K562 (cell line): ENCODE measurements around the gene MFSD12. TPM values are rescaled to one million over a fixed set of nuclear protein-coding genes. Genes with fewer than 3 reads are reported as not detected.

Experiments used
- AFF1 ChIP-seq, 2 experiments: fragments of 450-650 bp; IDR thresholded peaks; 2 replicates each; pipeline ENCODE4 v1.6.1; 2018; ENCODE audit warnings: mild to moderate bottlenecking in 2 of 2, low read depth in 1 of 2; ENCODE audit not compliant: partially characterized antibody in 2 of 2
- ARID1B ChIP-seq: fragments of 450-650 bp; IDR thresholded peaks from 2 replicates; pipeline ENCODE4 v1.6.1; 2016; ENCODE audit warnings: antibody characterized with exemption, mild to moderate bottlenecking, inconsistent platforms
- ARNT ChIP-seq, 2 experiments: fragments of 450-650 bp; IDR thresholded peaks; 2 replicates each; pipeline ENCODE4 v1.6.1; 2016; ENCODE audit warnings: mild to moderate bottlenecking in 1 of 2
- CTBP1 ChIP-seq: fragments of 450-650 bp; IDR thresholded peaks from 2 replicates; pipeline ENCODE4 v1.6.1; 2016; ENCODE audit warnings: borderline replicate concordance
- CXXC5 ChIP-seq: fragments of 250-450 bp; sonication (Bioruptor Pico); IDR thresholded peaks from 2 replicates; pipeline ENCODE4 v1.8.0; 2022; ENCODE audit warnings: inconsistent platforms, mild to moderate bottlenecking, moderate library complexity
- DIDO1 ChIP-seq: fragments of 450-650 bp; IDR thresholded peaks from 2 replicates; pipeline ENCODE4 v1.6.1; 2016; ENCODE audit warnings: low read depth, missing biosample characterization, missing genetic modification characterization
- DPF2 ChIP-seq: fragments of 450-650 bp; IDR thresholded peaks from 2 replicates; pipeline ENCODE4 v1.6.1; 2016
- HCFC1 ChIP-seq: IDR thresholded peaks from 2 replicates; pipeline ENCODE4 v1.6.1; 2012; ENCODE audit warnings: low read depth, low read length, improper control_type of control experiment
- IRF2 ChIP-seq: sonication (generic); formaldehyde crosslinking; IDR thresholded peaks from 2 replicates; pipeline ENCODE4 v1.8.1; 2022; ENCODE audit warnings: mild to moderate bottlenecking, missing genetic modification reagents
- JUND ChIP-seq, 2 experiments: IDR thresholded peaks; 2 replicates in 1 of 2; 3 replicates in 1 of 2; pipeline ENCODE4 v1.6.1; 2011; ENCODE audit warnings: borderline replicate concordance in 2 of 2, low read depth in 2 of 2, low read length in 2 of 2, improper control_type of control experiment in 1 of 2, missing biosample characterization in 1 of 2, missing genetic modification characterization in 1 of 2, missing genetic modification reagents in 1 of 2
- KAT2B ChIP-seq: IDR thresholded peaks from one replicate; pipeline ENCODE4 v1.6.1; 2012; ENCODE audit warnings: low read depth, mild to moderate bottlenecking, control low read depth, inconsistent platforms, low read length, moderate library complexity
- L3MBTL2 ChIP-seq: fragments of 450-650 bp; IDR thresholded peaks from 2 replicates; pipeline ENCODE4 v1.6.1; 2016; ENCODE audit warnings: mild to moderate bottlenecking, moderate library complexity
- LARP7 ChIP-seq: fragments of 450-650 bp; IDR thresholded peaks from 2 replicates; pipeline ENCODE4 v1.6.1; 2016
- MTA3 ChIP-seq: fragments of 450-650 bp; formaldehyde crosslinking; IDR thresholded peaks from 2 replicates; pipeline ENCODE4 v1.6.1; 2017; ENCODE audit warnings: mild to moderate bottlenecking, borderline replicate concordance
- NCOR1 ChIP-seq: fragments of 450-650 bp; IDR thresholded peaks from 2 replicates; pipeline ENCODE4 v1.6.1; 2016; ENCODE audit warnings: mild to moderate bottlenecking, moderate library complexity
- PCBP1 ChIP-seq: fragments of 200-400 bp; formaldehyde crosslinking; IDR thresholded peaks from 2 replicates; pipeline ENCODE4 v1.6.1; 2018; ENCODE audit warnings: mild to moderate bottlenecking, low read depth, low read length; ENCODE audit not compliant: poor library complexity, severe bottlenecking
- SMARCA5 ChIP-seq: fragments of 450-650 bp; IDR thresholded peaks from 2 replicates; pipeline ENCODE4 v1.6.1; 2016
- SMARCB1 ChIP-seq: IDR thresholded peaks from 2 replicates; pipeline ENCODE4 v1.6.1; 2011; ENCODE audit warnings: improper control_type of control experiment, low read depth; ENCODE audit not compliant: insufficient read length
- SMC3 ChIP-seq: conservative IDR thresholded peaks from 2 replicates; pipeline ENCODE4 v1.6.1; 2011; ENCODE audit warnings: low read depth, low read length, improper control_type of control experiment; ENCODE audit not compliant: insufficient read depth
- SP2 ChIP-seq: IDR thresholded peaks from 2 replicates; pipeline ENCODE4 v1.6.1; 2011; ENCODE audit warnings: mild to moderate bottlenecking, low read depth, low read length, moderate library complexity; ENCODE audit not compliant: poor library complexity, severe bottlenecking; ENCODE audit errors: extremely low read depth
- THAP7 ChIP-seq: fragments of 250-450 bp; sonication (Bioruptor Pico); IDR thresholded peaks from 2 replicates; pipeline ENCODE4 v1.5.0; 2021
- XRCC5 ChIP-seq: fragments of 200-400 bp; formaldehyde crosslinking; IDR thresholded peaks from 2 replicates; pipeline ENCODE4 v1.6.1; 2017; ENCODE audit warnings: low read depth, mild to moderate bottlenecking, low read length
- ZBTB1 ChIP-seq: sonication (generic); formaldehyde crosslinking; IDR thresholded peaks from 2 replicates; pipeline ENCODE4 v1.8.1; 2023; ENCODE audit warnings: missing genetic modification reagents, low read depth, mild to moderate bottlenecking, borderline replicate concordance
- ZNF717 ChIP-seq: fragments of 250-450 bp; sonication (Bioruptor Pico); IDR thresholded peaks from 2 replicates; pipeline ENCODE4 v1.5.0; 2021
- polyA plus RNA-seq, 8 experiments: library from polyadenylated mRNA; depleted of rRNA in 4 of 8; stranded (reverse) in 5 of 8; unstranded in 3 of 8; fragments of >200 nt; fragmentation: Nextera tagmentation in 2 of 8; fragmentation: Illumina TruSeq in 1 of 8; extraction: Ambion mirVana in 2 of 8; extraction: Trizol in 1 of 8; gene quantifications; 2 replicates each; pipeline versions ENCODE4 v1.2.1 to v1.2.3, GENCODE V29; 2011 to 2014; ENCODE audit warnings: inconsistent platforms in 1 of 8, missing spikeins in 1 of 8
- total RNA-seq, 7 experiments: library from RNA; depleted of rRNA in 6 of 7; stranded (reverse); fragments of >200 nt in 6 of 7; fragmentation: Illumina TruSeq in 2 of 7; extraction: Trizol in 2 of 7; gene quantifications; 2 replicates each; pipeline versions ENCODE4 v1.2.1 to v1.2.3, GENCODE V29; 2011 to 2021; ENCODE audit warnings: low replicate concordance in 1 of 7

Gene MFSD12
- total and polyA plus RNA-seq, 9 of the 15 experiments (the other 6 are each of a cell fraction or from before 2014, with no cell fraction given): 0.69 to 112 (median 31.8) TPM

DNA sequence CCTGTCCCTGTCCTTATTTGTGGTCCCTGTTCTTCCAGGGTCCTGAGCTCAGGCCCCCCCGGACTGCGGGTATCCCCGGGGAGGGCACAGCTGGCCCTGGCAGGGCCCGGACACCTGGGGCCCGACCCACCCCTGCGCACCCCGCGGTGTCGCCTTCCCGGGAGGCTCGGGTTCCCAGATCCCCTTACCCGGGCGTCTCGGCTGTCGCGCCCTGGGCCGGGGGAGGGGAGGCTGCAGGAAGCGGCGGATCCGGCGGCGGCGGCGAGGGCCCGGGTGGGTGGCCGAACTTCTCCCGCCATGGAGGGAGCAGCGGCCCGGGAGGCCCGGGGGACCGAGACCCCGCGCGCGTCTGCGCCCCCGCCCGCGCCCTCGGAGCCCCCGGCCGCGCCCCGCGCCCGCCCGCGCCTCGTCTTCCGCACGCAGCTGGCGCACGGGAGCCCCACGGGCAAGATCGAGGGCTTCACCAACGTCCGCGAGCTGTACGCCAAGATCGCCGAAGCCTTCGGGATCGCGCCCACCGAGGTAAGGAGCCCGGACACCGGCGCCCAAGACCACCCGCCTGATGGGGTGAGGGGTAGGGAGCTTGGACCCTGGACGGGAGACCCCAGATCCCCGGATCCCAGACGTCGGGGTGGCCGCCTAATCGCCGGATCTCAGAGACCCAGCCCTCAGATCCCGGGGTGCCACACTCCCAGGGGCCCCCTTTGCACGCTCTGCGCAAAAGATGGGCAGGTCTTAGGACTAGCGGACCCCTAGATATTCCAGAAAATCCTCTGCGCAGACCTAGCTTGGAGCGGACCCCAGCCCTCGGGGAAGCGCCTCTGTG, 28.1 kb upstream of the MFSD12 start, which contains the start of gene GIPC3 (continued):
- TF ChIP-seq CXXC5 (peak; percentile 65), AFF1 (IDR thresholded peaks at IDR 0.05; ENCODE audit: low read depth in 1 of 2, partially characterized antibody in 2 of 2) (no peak), SMARCB1 (no peak), LARP7 (no peak), DPF2 (no peak), HCFC1 (no peak), ARID1B (0 out of 2 replicates have a peak, but pooled peaks have one; percentile 8), NCOR1 (no peak), MTA3 (no peak), SP2 (no peak), ARNT (IDR thresholded peaks at IDR 0.05) (no peak), ZNF717 (CRISPR knock-in tag) (no peak), IRF2 (CRISPR knock-in tag) (no peak), PCBP1 (peak; percentile 24), SMC3 (no peak), L3MBTL2 (peak; percentile 36; the same call in 1 of the 2 replicates), DIDO1 (tag) (no peak), ZBTB1 (no peak), JUND (IDR thresholded peaks at IDR 0.05; ENCODE audit: borderline replicate concordance, low read depth, low read length) (no peak), JUND (tag; IDR thresholded peaks at IDR 0.05; ENCODE audit: borderline replicate concordance, low read depth, low read length) (no peak), THAP7 (CRISPR knock-in tag) (no peak), CTBP1 (no peak), SMARCA5 (no peak), KAT2B (no peak), XRCC5 (no peak)
